Psoas muscle (tissue), 8 donors: Measurements from ENCODE around the gene MRPL52. TPM values are rescaled to one million over a fixed set of nuclear protein-coding genes. Genes with fewer than 3 reads are reported as not detected.

Experiments used
- ATAC-seq, 4 donors: fragments of 200-7000 bp; cut with Tn5 transposase; one replicate each; pipeline ENCODE4 v1.9.1; 2020; ENCODE audit warnings: moderate library complexity in 3 of 4, mild to moderate bottlenecking in 2 of 4
- DNase-seq, 2 donors: peaks; one replicate each; pipeline ENCODE4 v3.0.0-alpha.2; 2020
- H3K27ac ChIP-seq: fragments of 200-600 bp; one replicate; pipeline ENCODE4 v1.8.0; 2022
- H3K27me3 ChIP-seq, 3 donors: fragments of 200-600 bp in 1 of 3; one replicate each; pipeline versions ENCODE4 v1.6.1 to v1.8.0; 2013 to 2022; ENCODE audit warnings: low read length in 2 of 3, mild to moderate bottlenecking in 2 of 3, moderate library complexity in 1 of 3; ENCODE audit not compliant: insufficient read depth in 3 of 3
- H3K36me3 ChIP-seq, 2 donors: fragments of 200-600 bp in 1 of 2; one replicate each; pipeline versions ENCODE4 v1.6.1 to v1.8.0; 2013 to 2022; ENCODE audit warnings: low read depth in 1 of 2, mild to moderate bottlenecking in 1 of 2, moderate library complexity in 1 of 2; ENCODE audit not compliant: insufficient read depth in 1 of 2
- H3K4me1 ChIP-seq: fragments of 200-600 bp; one replicate; pipeline ENCODE4 v1.8.0; 2022
- H3K4me3 ChIP-seq: fragments of 200-600 bp; one replicate; pipeline ENCODE4 v1.8.0; 2022; ENCODE audit warnings: mild to moderate bottlenecking
- H3K9me3 ChIP-seq: fragments of 200-600 bp; one replicate; pipeline ENCODE4 v1.8.0; 2022
- CTCF ChIP-seq: fragments of 200-600 bp; IDR thresholded peaks from one replicate; pipeline ENCODE4 v1.8.0; 2022; ENCODE audit warnings: antibody characterized with exemption
- WGBS, 3 donors: extraction: QIAGEN DNeasy Blood & Tissue Kit; methylation state at CpG; one replicate each; pipeline versions ENCODE4 v1.1.6 to v1.1.7; 2013; 5-methylcytosine and 5-hydroxymethylcytosine counted together
- intact Hi-C, 2 donors: fragments of 100-400 bp; cut with DNase I; formaldehyde crosslinking; loops; one replicate each; pipeline versions ENCODE4 v1.11.0 to v1.14.2; 2022
- polyA plus RNA-seq, 3 donors: library from polyadenylated mRNA; stranded (reverse); fragments of 200-250 nt; gene quantifications; one replicate each; pipeline ENCODE4 v1.2.3, GENCODE V29; 2013
- total RNA-seq, 4 donors: library from RNA; stranded (reverse); fragmentation: NEBNext Ultra II Directional in 2 of 4; extraction: Animal tissue kit (Norgen Biotek cat#: 25700) in 2 of 4; gene quantifications; one replicate each; pipeline versions ENCODE4 v1.2.1 to v1.2.4, GENCODE V29; 2021 to 2023
- donor health status: healthy with polysubstance abuse.
- donor health status: DM: no; HTN: no; CAD: no; lungs with moderate emphysema.
- donor health status: Bipolar disorder and iron deficiency.
- donor health status: healthy.
- donor health status: DM: yes; HTN: yes; CAD: no.
- donor health status: DM: no; HTN: no; CAD: no.
- donor health status: DM: no; HTN: no; CAD: no.
- donor health status: DM: yes; HTN: yes; CAD: no.

The MRPL52 gene
- total and polyA plus RNA-seq, 7 donors, result 79.1 to 246 (median 91.2) TPM

GRCh38 chr14:22872033-22872832 is 42.5 kb downstream of the MRPL52 start:
- peak; percentile 78 to 86 for DNase-seq
- peaks cover 0 to 42% of the 10 kb centered on the region in 2 donors for H3K36me3 ChIP-seq
- H3K4me3 ChIP-seq, result peak overlapping the region; percentile 100
- peak overlapping the region; percentile 100 for H3K27ac ChIP-seq
- H3K9me3 ChIP-seq, result no peaks in the 10 kb centered on the region
- H3K27me3 ChIP-seq, result no peaks in the 10 kb centered on the region
- H3K4me1 ChIP-seq, result peaks cover 16% of the 10 kb centered on the region
- WGBS, 3 donors, result 0 to 1% (median 0%) methylated on average over 31 to 45 of the region's 45 CpGs
- TF ChIP-seq CTCF, result peak; percentile 86
- ATAC-seq, result peak; percentile 63 to 75 (median 70)
- intact Hi-C loops, result loop anchor here in 1 of 2 donors (2.0 to 5.0 kb wide), 2 partner anchors 29 to 45 kb away; partner anchors contain the start of gene RBM23

GRCh38 chr14:22872833-22873520 is 43.3 kb downstream of the MRPL52 start:
- no peak for DNase-seq
- TF ChIP-seq CTCF, result no peak
- Histone ChIP-seq H3K36me3 (peaks cover 0 to 50% of the 10 kb centered on the region in 2 donors), H3K27me3 (no peaks in the 10 kb centered on the region), H3K27ac (peak overlapping the region; percentile 100), H3K4me3 (peak overlapping the region; percentile 100), H3K4me1 (peaks cover 16% of the 10 kb centered on the region), H3K9me3 (no peaks in the 10 kb centered on the region)
- intact Hi-C loops, result loop anchor here in 1 of 2 donors (2.0 to 5.0 kb wide), 2 partner anchors 28 to 44 kb away; partner anchors contain the start of gene RBM23
- WGBS, 3 donors, result 52 to 64% (median 53%) methylated on average over 10 of the region's 10 CpGs
- ATAC-seq, result no peak

- intact Hi-C loops, result no loop called here
- WGBS, 3 donors, result 95 to 98% (median 96%) methylated on average over 15 of the region's 15 CpGs
- Histone ChIP-seq H3K4me1 (peaks cover 14% of the 10 kb centered on the region), H3K27me3 (no peaks in the 10 kb centered on the region), H3K27ac (no peak overlapping the region), H3K36me3 (peaks cover 0 to 62% of the 10 kb centered on the region in 2 donors), H3K4me3 (no peak overlapping the region), H3K9me3 (no peaks in the 10 kb centered on the region)
- ATAC-seq (no peak), DNase-seq (no peak)
- TF ChIP-seq CTCF, result no peak
Observed at GRCh38 chr14:22875003-22875747, 45.5 kb downstream of the MRPL52 start.

- Histone ChIP-seq H3K4me3 (no peak overlapping the region), H3K36me3 (peaks cover 0 to 62% of the 10 kb centered on the region in 2 donors), H3K27ac (no peak overlapping the region), H3K9me3 (no peaks in the 10 kb centered on the region), H3K27me3 (no peaks in the 10 kb centered on the region), H3K4me1 (peaks cover 7% of the 10 kb centered on the region)
- ATAC-seq, result no peak
- DNase-seq, result no peak
- WGBS, 3 donors, result 94 to 96% (median 94%) methylated on average over 20 of the region's 20 CpGs
- no peak for TF ChIP-seq CTCF
- intact Hi-C loops, result no loop called here
Observed at GRCh38 chr14:22875748-22876319, 46.1 kb downstream of the MRPL52 start.
